HG03066 (cell line): ENCODE data around the gene ISCA2.
"Not testable (repeated sequence)": the region's sequence is repeated elsewhere in the genome, so short reads cannot be mapped to it uniquely, and the experiment has no call there.

Source experiments
- ATAC-seq: cut with Tn5 transposase; IDR thresholded peaks from one replicate; pipeline ENCODE4 v1.9.1; 2021; ENCODE audit warnings: low read depth; ENCODE audit not compliant: unreplicated experiment

Gene ISCA2

DNA sequence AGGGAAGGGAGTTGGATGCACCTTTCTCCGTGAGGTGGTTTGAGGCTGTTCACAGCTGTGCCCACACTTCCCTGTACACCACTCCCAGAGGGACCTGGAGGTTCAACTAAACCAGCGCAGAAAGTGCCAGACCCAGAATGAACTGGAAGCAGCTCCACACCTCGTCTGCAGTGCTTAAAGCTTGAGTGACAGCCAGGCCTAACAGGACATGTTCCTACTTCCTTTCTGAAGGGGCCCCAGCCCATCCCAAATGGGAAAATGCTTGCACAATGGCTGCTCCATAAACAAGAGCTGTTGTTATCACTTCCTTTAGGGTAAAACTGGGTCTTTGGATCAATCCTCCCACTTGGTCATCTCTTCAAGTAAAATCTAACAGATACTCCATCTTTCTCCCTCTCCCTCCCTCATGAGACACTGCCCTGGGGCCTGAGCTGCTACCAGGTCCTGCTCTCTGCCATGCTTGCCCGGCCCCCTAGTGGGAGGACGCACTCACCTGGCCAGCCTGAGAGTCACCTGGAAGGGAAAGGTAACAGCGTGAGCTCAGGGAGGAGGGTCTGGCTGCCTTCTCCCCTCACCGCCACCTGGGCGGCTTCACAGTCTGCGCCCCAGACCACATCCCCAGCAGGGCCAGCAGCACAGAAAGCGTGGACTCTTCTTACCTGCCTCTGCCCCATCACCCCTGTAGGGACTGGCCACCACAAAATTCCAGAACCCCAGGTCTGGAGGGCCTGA, 33.5 kb downstream of the ISCA2 start:
- no peak for ATAC-seq

DNA sequence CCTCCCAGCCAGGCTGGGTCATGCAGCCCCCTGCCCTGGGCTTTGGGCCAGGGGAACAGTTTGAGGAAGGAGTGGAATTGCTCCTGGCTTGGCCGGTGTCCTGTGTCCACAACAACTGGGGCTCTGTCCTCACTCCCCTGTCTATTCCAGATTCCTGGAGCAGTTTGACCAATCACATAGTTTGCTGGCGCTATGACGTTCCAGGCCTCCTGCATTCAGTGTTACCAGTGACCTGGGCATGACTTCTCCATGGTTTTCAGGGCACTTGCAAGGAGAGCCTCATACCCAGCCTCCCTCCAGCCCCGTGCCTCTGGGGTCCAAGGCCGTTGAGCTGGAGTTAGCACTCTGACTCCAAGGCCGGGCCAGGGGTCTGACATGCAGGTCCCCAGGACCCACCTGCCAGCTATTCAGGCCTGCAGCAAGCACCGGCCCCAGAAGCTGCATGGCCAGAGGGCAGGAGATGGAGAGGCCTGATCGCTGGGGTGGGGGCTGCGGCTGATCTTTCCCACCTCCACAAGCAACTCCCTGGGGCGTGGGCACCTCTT, 34.2 kb downstream of the ISCA2 start:
- ATAC-seq = no peak

DNA sequence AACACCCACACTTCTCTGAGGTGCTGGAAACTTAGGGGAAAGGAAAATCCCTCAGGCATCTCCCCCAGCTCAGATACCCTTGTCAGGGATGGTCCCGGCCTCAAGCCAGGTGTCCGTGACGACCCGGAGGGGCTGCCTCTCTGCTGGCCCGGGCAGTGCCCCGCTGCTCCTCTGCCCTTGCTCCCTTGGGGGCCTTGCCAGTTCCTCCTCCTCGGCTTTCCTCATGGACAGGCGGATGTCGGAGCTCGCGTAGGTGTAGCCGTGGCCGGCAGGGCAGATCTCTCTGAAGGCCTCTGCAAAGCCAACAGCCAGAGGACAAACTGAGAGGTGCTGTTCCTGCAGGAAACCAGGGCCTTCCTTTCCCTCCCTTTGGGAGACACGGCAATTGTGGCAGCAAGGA, 34.8 kb downstream of the ISCA2 start:
- ATAC-seq = no peak

DNA sequence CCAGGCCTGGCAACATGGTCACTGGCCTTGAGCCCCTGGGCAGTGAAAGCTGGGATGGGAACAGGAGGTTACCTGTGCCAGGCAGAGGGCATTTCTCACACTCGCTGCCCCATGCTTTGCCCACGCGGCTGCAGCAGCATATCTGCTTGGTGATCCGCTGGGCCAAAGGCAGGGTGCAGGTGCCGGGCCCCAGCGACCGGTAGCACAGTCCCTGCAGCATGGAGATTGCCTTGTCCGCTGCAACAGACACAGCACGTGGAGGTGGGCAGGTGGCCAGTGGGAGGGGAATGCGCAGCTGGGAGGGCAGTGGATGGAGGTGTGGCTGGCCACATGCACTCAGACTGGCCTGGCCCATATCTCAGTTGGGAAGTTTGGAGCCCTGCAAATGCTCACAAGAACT, 35.3 kb downstream of the ISCA2 start:
- ATAC-seq = no peak

DNA sequence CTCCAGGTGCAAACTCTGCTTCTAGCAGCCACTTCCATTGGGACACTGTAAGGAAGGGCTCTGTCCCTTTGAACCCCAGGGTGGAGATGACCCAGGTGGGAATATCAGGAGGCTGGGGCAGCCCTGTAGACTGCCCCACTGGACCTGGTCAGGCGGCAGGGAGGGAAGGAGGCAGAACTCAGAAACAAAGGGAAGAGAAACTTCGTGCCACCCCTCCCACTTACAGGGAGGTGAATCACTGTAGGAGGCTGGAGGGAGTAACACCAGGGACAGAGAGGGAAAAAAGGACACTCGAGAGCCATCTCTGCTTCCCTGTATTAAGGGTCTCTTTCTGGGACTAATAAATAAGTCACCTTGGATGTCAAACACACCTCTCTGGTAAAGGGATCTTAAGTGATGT, 37.4 kb downstream of the ISCA2 start:
- no peak for ATAC-seq

DNA sequence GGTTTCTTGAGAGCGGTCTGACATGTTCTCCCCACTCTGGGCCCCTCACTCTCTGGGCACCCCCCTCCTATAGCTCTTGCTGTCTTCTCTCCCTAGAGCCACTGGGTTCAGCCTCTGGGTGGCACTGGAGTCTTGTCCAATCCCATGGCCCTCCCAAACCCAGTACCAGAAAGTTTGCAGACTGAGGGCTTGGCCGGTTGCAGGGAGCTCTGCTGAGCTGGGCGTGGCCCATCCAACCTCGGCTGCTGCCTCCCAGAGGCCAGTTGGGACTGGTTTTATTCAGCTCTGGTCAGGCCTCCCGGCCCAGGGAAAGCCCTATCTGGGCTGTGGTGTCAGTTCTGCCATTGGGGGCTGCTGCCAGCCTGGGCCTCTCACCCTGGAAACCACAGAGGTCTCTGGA, 37.9 kb downstream of the ISCA2 start:
- ATAC-seq = no peak

DNA sequence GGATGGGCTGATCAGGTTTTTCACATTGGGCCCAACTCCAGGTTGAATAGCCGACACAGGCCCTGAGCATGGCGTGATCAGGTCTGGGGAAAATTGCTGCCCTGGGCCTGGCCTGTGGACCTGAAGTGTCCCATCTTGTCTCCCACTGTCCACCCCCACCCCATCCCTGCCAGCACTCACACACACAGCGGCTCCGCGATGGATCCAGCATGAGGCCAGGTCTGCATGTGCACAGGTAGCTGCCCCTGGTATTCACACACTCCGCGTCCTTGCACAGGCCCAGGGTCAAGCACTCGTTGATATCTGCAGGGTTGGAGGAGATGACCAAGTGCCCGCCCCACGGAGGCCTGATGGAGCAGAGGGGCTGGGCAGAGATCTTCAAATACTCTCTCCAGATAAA, 38.7 kb downstream of the ISCA2 start:
- ATAC-seq = no peak

DNA sequence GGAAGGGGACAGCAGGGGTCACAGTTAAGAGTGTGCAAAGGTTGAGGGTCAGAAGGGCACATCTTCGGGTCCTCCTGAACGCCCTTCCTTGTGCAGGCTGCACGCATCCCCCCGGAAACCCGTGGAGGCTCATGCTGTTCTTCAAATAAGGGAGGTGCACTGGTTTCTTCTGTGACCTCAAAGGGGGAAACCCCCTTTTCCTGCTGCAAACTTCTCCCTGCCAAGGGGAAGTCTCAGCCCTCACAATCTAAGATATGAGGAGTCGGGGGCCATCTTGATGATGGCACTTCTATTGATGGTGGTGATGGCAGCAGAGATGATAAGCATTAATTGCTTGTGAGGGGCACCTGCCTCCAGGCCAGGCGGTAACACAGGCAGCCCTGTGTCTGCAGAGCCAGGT, 40.0 kb downstream of the ISCA2 start:
- no peak for ATAC-seq

DNA sequence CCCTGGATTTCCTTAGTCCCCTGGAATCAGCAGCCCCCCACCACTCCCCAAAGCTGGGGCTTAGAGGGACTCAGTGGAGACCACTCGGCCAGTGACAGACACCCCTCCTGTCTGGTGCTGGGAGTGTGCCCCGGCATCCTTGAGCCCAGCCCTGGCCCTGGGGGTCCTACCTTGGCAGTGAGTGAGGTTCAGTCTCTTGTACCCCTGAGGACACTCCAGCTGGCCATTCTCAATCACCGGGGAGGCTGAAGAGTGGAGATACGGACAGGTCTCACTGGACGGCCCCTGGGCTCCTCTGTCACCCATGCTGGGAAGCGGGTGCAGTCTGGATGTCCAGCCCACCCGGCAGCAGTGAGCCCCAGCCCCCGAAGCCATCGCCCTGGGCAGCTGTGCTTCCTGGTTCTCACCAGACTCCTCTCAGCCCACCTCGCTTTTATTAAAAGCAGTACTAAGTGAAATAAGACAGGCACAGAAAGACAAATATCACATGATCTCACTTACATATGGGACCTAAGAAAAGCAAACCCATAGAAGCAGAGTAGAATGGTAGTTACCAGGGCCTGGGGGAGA, 42.3 kb downstream of the ISCA2 start:
- ATAC-seq = no peak

DNA sequence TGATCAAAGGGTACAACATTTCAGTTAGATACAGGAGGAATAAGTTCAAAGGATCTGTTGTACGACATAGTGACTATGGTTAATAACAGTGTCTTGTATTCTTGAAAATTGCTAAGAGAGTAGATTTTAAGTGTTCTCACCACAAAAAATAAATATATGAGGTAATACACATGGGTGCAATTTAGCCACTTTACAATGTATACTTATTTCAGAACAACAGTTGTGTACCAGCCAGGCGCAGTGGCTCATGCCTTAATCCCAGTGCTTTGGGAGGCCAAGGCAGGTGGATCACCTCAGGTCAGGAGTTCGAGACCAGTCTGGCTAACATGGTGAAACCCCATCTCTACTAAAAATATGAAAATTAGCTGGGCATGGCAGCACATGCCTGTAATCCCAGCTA, 42.8 kb downstream of the ISCA2 start:
- not testable (repeated sequence) for ATAC-seq

DNA sequence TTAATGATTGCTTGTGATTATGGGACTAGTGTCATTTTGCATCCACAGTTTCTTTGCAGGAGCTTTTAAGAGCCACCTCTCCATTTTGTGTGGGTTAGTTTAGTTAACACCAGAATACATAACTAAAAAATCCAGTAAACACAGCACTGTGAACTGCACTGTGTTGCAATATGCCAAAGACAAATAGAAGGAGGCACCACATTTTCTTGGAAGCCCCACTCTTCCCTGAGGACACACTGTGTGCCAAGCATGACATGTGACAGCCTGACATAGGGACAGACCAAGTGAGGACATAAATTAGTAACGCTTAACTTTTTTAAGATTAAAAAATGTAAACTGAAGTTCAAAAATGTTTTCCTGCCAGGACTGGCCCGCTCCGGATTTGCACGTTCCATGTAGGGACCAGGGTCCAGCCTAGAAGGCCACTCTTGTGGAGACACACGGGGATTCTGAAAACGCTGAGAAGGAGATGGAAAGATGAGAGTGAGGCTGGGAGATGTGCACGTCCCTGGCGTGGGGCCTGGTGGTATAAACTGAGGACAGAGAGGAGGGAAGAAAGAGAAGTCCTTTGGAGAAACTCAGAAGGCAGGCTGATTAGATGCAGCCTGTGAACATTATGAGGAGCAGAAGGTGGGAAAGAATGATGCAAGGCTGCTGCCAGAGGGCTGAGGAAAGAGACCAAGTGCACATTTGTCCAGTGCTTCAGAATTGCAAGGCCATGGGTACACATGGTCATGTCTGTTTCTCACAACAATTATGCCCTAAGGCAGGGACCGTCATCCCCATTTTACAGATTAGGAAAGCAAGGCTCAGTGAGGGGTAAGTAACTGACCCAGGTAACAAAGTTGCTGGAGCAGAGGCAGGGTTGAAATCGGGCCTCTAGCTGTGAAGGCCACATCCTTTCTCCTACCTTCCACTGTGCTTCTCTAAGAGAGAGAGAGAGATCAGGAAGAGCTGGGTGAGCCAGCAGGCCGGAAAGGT, 45.1 kb downstream of the ISCA2 start:
- ATAC-seq = no peak

DNA sequence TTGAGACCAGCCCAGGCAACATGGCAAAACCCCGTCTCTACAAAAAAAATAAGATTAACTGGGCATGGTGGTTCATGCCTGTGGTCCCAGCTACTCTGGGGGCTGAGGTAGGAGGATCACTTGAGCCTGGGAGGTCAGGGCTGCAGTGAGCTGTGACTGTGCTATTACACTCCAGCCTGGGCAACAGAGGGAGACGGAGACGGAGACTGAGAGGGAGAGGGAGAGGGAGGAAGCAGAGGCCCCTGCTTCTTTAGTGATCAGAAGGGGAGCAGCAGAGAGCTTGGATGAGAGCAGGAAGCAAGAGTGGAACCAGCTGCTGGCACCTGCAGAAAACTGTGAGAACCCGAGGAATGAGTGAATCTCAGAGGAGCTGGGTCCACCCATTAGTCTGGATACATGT, 45.9 kb downstream of the ISCA2 start:
- ATAC-seq = no peak

DNA sequence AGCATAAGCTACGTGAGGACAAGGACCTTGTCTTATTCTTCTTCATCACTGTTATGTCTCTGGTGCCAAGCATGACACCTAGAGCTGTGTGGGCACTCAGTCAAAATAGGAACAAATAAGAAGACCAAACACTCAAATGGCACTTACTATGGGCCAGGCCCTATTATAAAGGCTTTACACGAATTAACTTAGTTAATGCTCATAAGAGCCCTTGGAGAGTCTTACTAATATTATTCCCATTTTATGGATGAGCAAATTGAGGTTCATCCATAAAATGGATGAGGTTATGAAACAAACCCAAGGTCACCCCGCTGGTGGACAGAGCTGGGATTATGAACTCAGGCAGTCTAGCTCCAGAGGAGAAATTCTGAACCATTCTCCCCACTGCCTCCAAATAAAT, 47.7 kb downstream of the ISCA2 start:
- ATAC-seq = no peak

DNA sequence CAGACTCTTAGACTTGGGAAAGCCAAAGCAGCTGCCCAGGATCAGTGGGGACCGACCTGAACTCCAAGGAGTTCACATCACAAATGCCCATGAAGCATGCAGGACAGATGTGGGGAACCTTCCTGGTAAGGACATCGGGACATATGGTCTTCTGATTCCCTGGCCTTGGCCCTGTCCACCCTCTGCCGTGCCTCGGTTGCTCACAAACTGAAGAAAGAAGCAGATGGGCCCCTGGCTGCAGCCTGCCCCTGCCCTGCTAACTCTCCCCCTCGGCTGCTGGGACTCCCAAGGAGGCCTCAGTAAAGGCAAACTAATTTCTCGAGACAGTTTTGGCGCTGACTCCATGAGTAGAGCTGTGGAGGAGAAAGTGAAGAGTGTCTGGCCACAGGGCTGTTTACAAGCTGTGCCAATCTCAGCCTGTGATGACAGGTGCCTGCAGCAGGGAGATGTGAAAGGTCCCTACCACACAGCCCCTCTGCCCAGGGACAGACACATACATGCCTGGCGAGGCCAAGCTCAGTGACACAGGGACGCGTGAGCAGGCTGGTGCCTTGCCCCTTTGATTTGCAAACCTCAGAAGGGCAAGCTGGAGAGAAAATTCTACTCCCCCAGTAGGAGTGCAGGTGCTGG, 48.6 kb downstream of the ISCA2 start:
- no peak for ATAC-seq

DNA sequence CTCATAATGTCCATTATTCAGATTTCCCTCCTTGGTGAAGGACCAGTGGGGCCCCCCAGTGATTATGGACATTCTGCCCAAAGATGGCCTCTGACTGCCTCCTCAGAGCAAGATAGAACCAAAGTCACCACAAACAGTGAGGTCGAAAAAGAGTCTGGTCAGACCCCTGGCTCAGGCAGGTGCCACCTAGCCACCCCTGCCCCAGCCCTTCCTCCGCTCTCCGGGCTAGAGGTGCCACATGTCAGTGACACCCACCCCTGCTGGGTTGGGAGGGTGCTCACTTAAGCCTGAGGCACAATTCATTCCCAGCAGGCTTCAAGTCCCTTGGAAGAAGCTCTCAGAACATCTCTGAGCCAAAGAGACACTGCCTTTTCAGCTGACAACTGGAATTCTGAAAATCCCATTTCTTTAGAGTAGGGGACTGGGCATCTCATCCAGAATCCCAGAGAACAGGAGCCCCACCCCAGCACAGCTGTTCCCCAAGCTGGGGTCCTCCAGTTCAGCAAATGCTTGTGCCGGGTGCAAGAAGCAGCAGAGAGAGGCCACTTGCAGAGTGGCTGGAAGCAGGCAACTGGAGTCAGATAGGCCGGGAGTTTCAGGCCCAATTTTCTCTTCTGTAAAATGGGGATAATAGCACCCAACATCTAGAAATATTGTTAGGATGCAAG, 50.3 kb downstream of the ISCA2 start:
- ATAC-seq = no peak

DNA sequence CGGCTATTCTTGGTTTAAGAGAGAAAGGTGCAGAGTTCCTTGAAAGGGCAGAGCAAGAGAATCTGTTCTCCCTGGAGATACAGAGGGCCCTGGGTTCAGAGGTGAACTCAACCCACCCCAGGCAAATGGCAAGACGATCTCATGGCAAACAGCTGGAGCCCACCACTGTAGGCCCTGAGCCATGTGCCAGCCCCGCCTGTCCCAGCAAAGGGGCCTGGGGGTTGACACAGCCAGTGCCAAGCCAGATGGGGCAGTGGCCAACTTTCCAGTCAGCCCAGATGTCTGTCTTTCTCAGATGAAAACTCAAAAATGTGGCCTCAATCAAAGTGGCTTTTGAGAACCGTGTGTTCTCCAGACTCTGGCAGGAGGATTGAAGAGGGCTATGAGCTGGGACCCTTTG, 51.8 kb downstream of the ISCA2 start:
- no peak for ATAC-seq

DNA sequence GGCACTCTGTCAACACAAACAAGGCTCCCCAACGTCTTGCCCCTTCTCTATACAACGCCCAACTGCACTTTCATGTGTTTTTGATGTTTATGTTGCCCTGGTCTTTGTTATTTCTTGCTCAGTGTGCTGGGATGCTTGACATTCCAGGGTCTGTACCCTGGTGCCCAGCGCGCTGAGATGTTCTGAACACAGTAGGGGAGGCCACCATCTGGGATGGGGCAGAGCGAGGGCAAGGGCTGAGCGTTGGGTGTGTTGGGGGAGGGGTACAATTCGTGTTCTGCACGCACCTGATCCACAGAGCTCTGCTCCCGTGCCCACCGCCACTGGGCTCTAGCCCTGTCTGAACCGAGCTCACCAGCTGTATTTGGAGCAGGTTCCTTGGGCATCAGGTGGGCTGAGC, 52.9 kb downstream of the ISCA2 start:
- no peak for ATAC-seq
